Astrocyte (in vitro differentiated cells and primary cell): ENCODE measurements around the gene SYNRG. TPM values are rescaled to one million over a fixed set of nuclear protein-coding genes. Genes with fewer than 3 reads are reported as not detected.

Source experiments
- DNase-seq: peaks from one replicate; pipeline ENCODE4 v3.0.0-alpha.2; 2010; ENCODE audit warnings: low read depth
- FAIRE-seq: peaks from 2 replicates; lab custom pipeline; 2011; peaks lifted over from hg19 to GRCh38; lab: Jason Lieb, UNC
- H2AFZ ChIP-seq: 2 replicates; pipeline ENCODE4 v1.6.0; 2012; ENCODE audit warnings: low read depth, low read length, inconsistent platforms
- H3K27ac ChIP-seq: 2 replicates; pipeline ENCODE4 v1.5.1; 2011; ENCODE audit warnings: low read depth, low read length, inconsistent platforms
- H3K27me3 ChIP-seq: 2 replicates; pipeline ENCODE4 v1.6.0; 2011; ENCODE audit warnings: low read length, inconsistent platforms; ENCODE audit not compliant: insufficient read depth
- H3K36me3 ChIP-seq: 2 replicates; pipeline ENCODE4 v1.5.1; 2011; ENCODE audit warnings: low read length, inconsistent platforms; ENCODE audit not compliant: insufficient read depth
- H3K4me1 ChIP-seq: 2 replicates; pipeline ENCODE4 v1.5.1; 2011; ENCODE audit warnings: low read length, inconsistent platforms; ENCODE audit not compliant: insufficient read depth
- H3K4me2 ChIP-seq: 2 replicates; pipeline ENCODE4 v1.6.0; 2012; ENCODE audit warnings: low read length, inconsistent platforms
- H3K4me3 ChIP-seq: 2 replicates; pipeline ENCODE4 v1.5.1; 2011; ENCODE audit warnings: low read depth, mild to moderate bottlenecking, low read length, inconsistent platforms; ENCODE audit not compliant: insufficient read depth
- H3K79me2 ChIP-seq: 2 replicates; pipeline ENCODE4 v1.6.0; 2012; ENCODE audit warnings: mild to moderate bottlenecking, low read length, inconsistent platforms; ENCODE audit not compliant: insufficient read depth
- H3K9ac ChIP-seq: 2 replicates; pipeline ENCODE4 v1.6.0; 2012; ENCODE audit warnings: mild to moderate bottlenecking, low read length, inconsistent platforms
- H3K9me3 ChIP-seq: 2 replicates; pipeline ENCODE4 v1.5.1; 2012; ENCODE audit warnings: low read depth, mild to moderate bottlenecking, low read length, inconsistent platforms; ENCODE audit not compliant: insufficient read depth
- H4K20me1 ChIP-seq: 2 replicates; pipeline ENCODE4 v1.6.0; 2012; ENCODE audit warnings: low read length, inconsistent platforms; ENCODE audit not compliant: insufficient read depth
- H3K27ac Mint-ChIP-seq: one replicate; pipeline ENCODE4 v1.8.0; 2021; ENCODE audit warnings: mild to moderate bottlenecking, mixed read lengths; ENCODE audit not compliant: unreplicated experiment
- H3K27me3 Mint-ChIP-seq: one replicate; pipeline ENCODE4 v1.8.0; 2021; ENCODE audit warnings: low read depth, mixed read lengths; ENCODE audit not compliant: unreplicated experiment
- H3K36me3 Mint-ChIP-seq: one replicate; pipeline ENCODE4 v1.8.0; 2021; ENCODE audit warnings: low read depth, mixed read lengths; ENCODE audit not compliant: unreplicated experiment
- H3K4me1 Mint-ChIP-seq: one replicate; pipeline ENCODE4 v1.8.0; 2021; ENCODE audit warnings: low read depth, mixed read lengths; ENCODE audit not compliant: unreplicated experiment
- H3K4me3 Mint-ChIP-seq: one replicate; pipeline ENCODE4 v1.8.0; 2021; ENCODE audit warnings: mild to moderate bottlenecking, moderate library complexity, mixed read lengths; ENCODE audit not compliant: unreplicated experiment
- H3K9me3 Mint-ChIP-seq: one replicate; pipeline ENCODE4 v1.8.0; 2021; ENCODE audit warnings: mild to moderate bottlenecking, mixed read lengths; ENCODE audit not compliant: unreplicated experiment
- CTCF ChIP-seq: IDR thresholded peaks from 2 replicates; pipeline ENCODE4 v1.5.1; 2011; ENCODE audit warnings: low read depth, mild to moderate bottlenecking, inconsistent platforms, low read length, moderate library complexity; ENCODE audit not compliant: insufficient read depth
- EZH2 ChIP-seq: IDR thresholded peaks from 2 replicates; pipeline ENCODE4 v1.6.1; 2012; ENCODE audit warnings: mild to moderate bottlenecking, low read length, inconsistent platforms; ENCODE audit not compliant: insufficient read depth
- total RNA-seq: library from RNA; stranded (reverse); gene quantifications from 2 replicates; pipeline ENCODE4 v1.2.1, GENCODE V29; 2021

SYNRG gene
- total RNA-seq, 1 donor from 2014 or later, result 31.3 TPM

- no peak overlapping the region for H3K4me3 ChIP-seq
- no peak overlapping the region for H2AFZ ChIP-seq
- no peak overlapping the region for H3K27ac ChIP-seq
- H3K36me3 Mint-ChIP-seq, result peaks cover 28% of the 10 kb centered on the region
- peaks cover 9% of the 10 kb centered on the region for H3K4me1 Mint-ChIP-seq
- H3K4me2 ChIP-seq, result no peak overlapping the region
- no peaks in the 10 kb centered on the region for H3K79me2 ChIP-seq
- H3K4me3 Mint-ChIP-seq, result no peak overlapping the region
- FAIRE-seq (no peak), DNase-seq (no peak)
- no peaks in the 10 kb centered on the region for H3K4me1 ChIP-seq
- H3K9me3 ChIP-seq, result no peaks in the 10 kb centered on the region
- H3K36me3 ChIP-seq, result peaks cover 41% of the 10 kb centered on the region
- peaks cover 1% of the 10 kb centered on the region for H4K20me1 ChIP-seq
- no peaks in the 10 kb centered on the region for H3K27me3 Mint-ChIP-seq
- H3K27me3 ChIP-seq, result no peaks in the 10 kb centered on the region
- TF ChIP-seq EZH2, result no peak
- TF ChIP-seq CTCF, result no peak
- no peaks in the 10 kb centered on the region for H3K9me3 Mint-ChIP-seq
- no peak overlapping the region for H3K9ac ChIP-seq
- H3K27ac Mint-ChIP-seq, result no peak overlapping the region
Observed at GRCh38 chr17:37532756-37533155, 76.5 kb downstream of the SYNRG start.

DNA sequence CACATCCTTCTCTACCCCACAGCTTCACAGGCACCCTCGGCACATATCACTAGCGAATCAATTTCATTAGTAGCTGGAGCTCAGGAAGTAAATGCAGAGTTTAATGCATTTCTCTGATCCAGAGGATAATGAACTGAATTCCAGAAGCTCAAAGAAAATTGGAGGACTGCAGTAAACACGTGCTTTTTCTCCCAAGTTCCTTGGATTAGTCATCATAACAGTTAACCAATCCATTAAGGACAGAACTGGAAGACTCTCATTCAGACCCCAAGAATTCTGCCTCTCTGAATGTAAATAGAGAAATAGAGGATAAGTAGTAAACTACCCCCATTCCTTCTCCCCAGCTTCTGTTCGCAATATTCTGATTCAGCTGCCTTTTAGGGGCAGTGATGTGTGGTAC lies 78.8 kb downstream of the SYNRG start:
- TF ChIP-seq CTCF, result no peak
- TF ChIP-seq EZH2, result no peak
- no peaks in the 10 kb centered on the region for H3K9me3 ChIP-seq
- no peaks in the 10 kb centered on the region for H3K9me3 Mint-ChIP-seq
- H3K36me3 ChIP-seq, result peaks cover 23% of the 10 kb centered on the region
- FAIRE-seq (no peak), DNase-seq (peak; percentile 26)
- H3K79me2 ChIP-seq, result no peaks in the 10 kb centered on the region
- H3K27ac ChIP-seq, result no peak overlapping the region
- H3K4me3 ChIP-seq, result no peak overlapping the region
- H3K4me2 ChIP-seq, result no peak overlapping the region
- H3K27me3 ChIP-seq, result no peaks in the 10 kb centered on the region
- no peak overlapping the region for H3K9ac ChIP-seq
- H3K27ac Mint-ChIP-seq, result peak overlapping the region; percentile 26
- no peak overlapping the region for H3K4me3 Mint-ChIP-seq
- H4K20me1 ChIP-seq, result peaks cover 8% of the 10 kb centered on the region
- no peaks in the 10 kb centered on the region for H3K4me1 ChIP-seq
- peaks cover 9% of the 10 kb centered on the region for H3K4me1 Mint-ChIP-seq
- H2AFZ ChIP-seq, result no peak overlapping the region
- no peaks in the 10 kb centered on the region for H3K27me3 Mint-ChIP-seq
- peaks cover 11% of the 10 kb centered on the region for H3K36me3 Mint-ChIP-seq

GRCh38 chr17:37527249-37527851 lies 81.9 kb downstream of the SYNRG start:
- Histone ChIP-seq H3K4me3 (no peak overlapping the region), H3K9me3 (no peaks in the 10 kb centered on the region), H2AFZ (no peak overlapping the region), H3K9ac (no peak overlapping the region), H3K79me2 (no peaks in the 10 kb centered on the region), H3K4me2 (no peak overlapping the region), H3K27ac (no peak overlapping the region), H3K27me3 (no peaks in the 10 kb centered on the region), H4K20me1 (peaks cover 8% of the 10 kb centered on the region), H3K36me3 (peaks cover 27% of the 10 kb centered on the region), H3K4me1 (no peaks in the 10 kb centered on the region)
- Mint-ChIP-seq H3K27ac (no peak overlapping the region), H3K4me3 (no peak overlapping the region), H3K4me1 (peaks cover 9% of the 10 kb centered on the region), H3K36me3 (peaks cover 19% of the 10 kb centered on the region), H3K9me3 (no peaks in the 10 kb centered on the region), H3K27me3 (no peaks in the 10 kb centered on the region)
- DNase-seq (peak; percentile 32), FAIRE-seq (no peak)
- TF ChIP-seq EZH2 (no peak), CTCF (peak; percentile 83)
